ENCODE data around the gene THBD. TPM values are rescaled to one million over a fixed set of nuclear protein-coding genes. Genes with fewer than 3 reads are reported as not detected.

Gene THBD
- total and polyA plus RNA-seq, 2 experiments from 2014 or later, result 0.10 to 0.97 TPM

GRCh38 chr20:23096986-23097520 lies 47.6 kb upstream of the THBD start:
- H3K9me3 Mint-ChIP-seq, result no peaks in the 10 kb centered on the region
- Histone ChIP-seq H4K20me1 (replicated peaks; ENCODE audit: insufficient read depth) (no peaks in the 10 kb centered on the region), H3K27ac (ENCODE audit: low read depth) (no peak overlapping the region), H3K4me2 (no peak overlapping the region), H3K4me1 (ENCODE audit: insufficient read depth) (no peaks in the 10 kb centered on the region), H2AFZ (no peak overlapping the region), H3K9me2 (ENCODE audit: insufficient read depth) (no peaks in the 10 kb centered on the region), H3K36me3 (ENCODE audit: insufficient read depth) (no peaks in the 10 kb centered on the region), H3K4me3 (no peak overlapping the region), H3F3A (replicated peaks; ENCODE audit: low read depth) (no peaks in the 10 kb centered on the region), H3K79me2 (replicated peaks; ENCODE audit: insufficient read depth) (no peaks in the 10 kb centered on the region), H3K27me3 (ENCODE audit: insufficient read depth) (no peaks in the 10 kb centered on the region)
- DNase-seq (ENCODE audit: low spot score) (no peak), ATAC-seq (no peak)
- H3K4me3 Mint-ChIP-seq, result no peak overlapping the region
- TF ChIP-seq, protein P1, sequence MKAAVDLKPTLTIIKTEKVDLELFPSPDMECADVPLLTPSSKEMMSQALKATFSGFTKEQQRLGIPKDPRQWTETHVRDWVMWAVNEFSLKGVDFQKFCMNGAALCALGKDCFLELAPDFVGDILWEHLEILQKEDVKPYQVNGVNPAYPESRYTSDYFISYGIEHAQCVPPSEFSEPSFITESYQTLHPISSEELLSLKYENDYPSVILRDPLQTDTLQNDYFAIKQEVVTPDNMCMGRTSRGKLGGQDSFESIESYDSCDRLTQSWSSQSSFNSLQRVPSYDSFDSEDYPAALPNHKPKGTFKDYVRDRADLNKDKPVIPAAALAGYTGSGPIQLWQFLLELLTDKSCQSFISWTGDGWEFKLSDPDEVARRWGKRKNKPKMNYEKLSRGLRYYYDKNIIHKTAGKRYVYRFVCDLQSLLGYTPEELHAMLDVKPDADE (IDR thresholded peaks at IDR 0.05), result no peak
- TF ChIP-seq CREB1 (CRISPR knock-in tag; IDR thresholded peaks at IDR 0.05; ENCODE audit: low read depth) (no peak), NANOG (IDR thresholded peaks at IDR 0.05; ENCODE audit: borderline replicate concordance) (no peak), POLR2AphosphoS5 (IDR thresholded peaks at IDR 0.05; ENCODE audit: low read depth) (no peak), CTCF (conservative IDR thresholded peaks at IDR 0.05; ENCODE audit: low read depth in 2 of 2) (no peak)
- no peak overlapping the region for H3K27ac Mint-ChIP-seq
- no peaks in the 10 kb centered on the region for H3K36me3 Mint-ChIP-seq (ENCODE audit: low read depth)
- peaks cover 8% of the 10 kb centered on the region for H3K4me1 Mint-ChIP-seq
- peaks cover 2% of the 10 kb centered on the region for H3K27me3 Mint-ChIP-seq (ENCODE audit: insufficient read depth, low read depth, poor library complexity)

DNA sequence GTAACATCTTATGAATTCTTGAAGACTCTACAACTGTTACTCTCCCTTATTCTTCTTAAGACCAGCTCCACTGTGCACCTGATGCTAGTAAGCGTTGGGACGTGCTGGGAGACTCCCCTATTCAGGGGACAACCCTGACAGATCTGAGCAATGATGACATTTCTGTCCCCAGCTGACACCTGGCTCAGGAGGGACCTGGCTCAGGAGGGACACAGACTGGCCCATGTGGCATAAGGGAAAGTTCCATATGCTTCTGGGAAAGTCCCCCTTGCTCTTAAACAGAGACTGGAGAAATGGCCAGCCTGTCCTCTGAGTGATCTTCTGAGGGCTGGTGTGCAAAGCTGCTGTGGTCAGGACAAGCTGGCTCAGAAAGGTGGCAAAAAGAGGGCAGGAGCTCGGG lies 46.6 kb upstream of the THBD start:
- no peaks in the 10 kb centered on the region for H3K36me3 Mint-ChIP-seq (ENCODE audit: low read depth)
- no peaks in the 10 kb centered on the region for H3F3A ChIP-seq (replicated peaks; ENCODE audit: low read depth)
- H3K27me3 Mint-ChIP-seq (ENCODE audit: insufficient read depth, low read depth, poor library complexity), result peaks cover 2% of the 10 kb centered on the region
- H3K79me2 ChIP-seq (replicated peaks; ENCODE audit: insufficient read depth), result no peaks in the 10 kb centered on the region
- H3K4me1 ChIP-seq (ENCODE audit: insufficient read depth), result no peaks in the 10 kb centered on the region
- no peaks in the 10 kb centered on the region for H3K27me3 ChIP-seq (ENCODE audit: insufficient read depth)
- H2AFZ ChIP-seq, result no peak overlapping the region
- H3K9me2 ChIP-seq (ENCODE audit: insufficient read depth), result no peaks in the 10 kb centered on the region
- H3K27ac Mint-ChIP-seq, result no peak overlapping the region
- H3K27ac ChIP-seq (ENCODE audit: low read depth), result no peak overlapping the region
- H3K4me1 Mint-ChIP-seq, result peaks cover 16% of the 10 kb centered on the region
- no peaks in the 10 kb centered on the region for H3K36me3 ChIP-seq (ENCODE audit: insufficient read depth)
- no peaks in the 10 kb centered on the region for H3K9me3 Mint-ChIP-seq
- no peaks in the 10 kb centered on the region for H4K20me1 ChIP-seq (replicated peaks; ENCODE audit: insufficient read depth)
- DNase-seq (ENCODE audit: low spot score) (no peak), ATAC-seq (no peak)
- no peak overlapping the region for H3K4me3 Mint-ChIP-seq
- H3K4me2 ChIP-seq, result no peak overlapping the region
- H3K4me3 ChIP-seq, result no peak overlapping the region
- TF ChIP-seq REST (IDR thresholded peaks at IDR 0.05; ENCODE audit: unreplicated experiment) (no peak), POLR2AphosphoS5 (IDR thresholded peaks at IDR 0.05; ENCODE audit: low read depth) (no peak), EZH2 (IDR thresholded peaks at IDR 0.05; ENCODE audit: low read depth, unreplicated experiment) (no peak), ZNF114 (CRISPR knock-in tag; IDR thresholded peaks at IDR 0.05) (no peak)
- TF ChIP-seq, protein P2, sequence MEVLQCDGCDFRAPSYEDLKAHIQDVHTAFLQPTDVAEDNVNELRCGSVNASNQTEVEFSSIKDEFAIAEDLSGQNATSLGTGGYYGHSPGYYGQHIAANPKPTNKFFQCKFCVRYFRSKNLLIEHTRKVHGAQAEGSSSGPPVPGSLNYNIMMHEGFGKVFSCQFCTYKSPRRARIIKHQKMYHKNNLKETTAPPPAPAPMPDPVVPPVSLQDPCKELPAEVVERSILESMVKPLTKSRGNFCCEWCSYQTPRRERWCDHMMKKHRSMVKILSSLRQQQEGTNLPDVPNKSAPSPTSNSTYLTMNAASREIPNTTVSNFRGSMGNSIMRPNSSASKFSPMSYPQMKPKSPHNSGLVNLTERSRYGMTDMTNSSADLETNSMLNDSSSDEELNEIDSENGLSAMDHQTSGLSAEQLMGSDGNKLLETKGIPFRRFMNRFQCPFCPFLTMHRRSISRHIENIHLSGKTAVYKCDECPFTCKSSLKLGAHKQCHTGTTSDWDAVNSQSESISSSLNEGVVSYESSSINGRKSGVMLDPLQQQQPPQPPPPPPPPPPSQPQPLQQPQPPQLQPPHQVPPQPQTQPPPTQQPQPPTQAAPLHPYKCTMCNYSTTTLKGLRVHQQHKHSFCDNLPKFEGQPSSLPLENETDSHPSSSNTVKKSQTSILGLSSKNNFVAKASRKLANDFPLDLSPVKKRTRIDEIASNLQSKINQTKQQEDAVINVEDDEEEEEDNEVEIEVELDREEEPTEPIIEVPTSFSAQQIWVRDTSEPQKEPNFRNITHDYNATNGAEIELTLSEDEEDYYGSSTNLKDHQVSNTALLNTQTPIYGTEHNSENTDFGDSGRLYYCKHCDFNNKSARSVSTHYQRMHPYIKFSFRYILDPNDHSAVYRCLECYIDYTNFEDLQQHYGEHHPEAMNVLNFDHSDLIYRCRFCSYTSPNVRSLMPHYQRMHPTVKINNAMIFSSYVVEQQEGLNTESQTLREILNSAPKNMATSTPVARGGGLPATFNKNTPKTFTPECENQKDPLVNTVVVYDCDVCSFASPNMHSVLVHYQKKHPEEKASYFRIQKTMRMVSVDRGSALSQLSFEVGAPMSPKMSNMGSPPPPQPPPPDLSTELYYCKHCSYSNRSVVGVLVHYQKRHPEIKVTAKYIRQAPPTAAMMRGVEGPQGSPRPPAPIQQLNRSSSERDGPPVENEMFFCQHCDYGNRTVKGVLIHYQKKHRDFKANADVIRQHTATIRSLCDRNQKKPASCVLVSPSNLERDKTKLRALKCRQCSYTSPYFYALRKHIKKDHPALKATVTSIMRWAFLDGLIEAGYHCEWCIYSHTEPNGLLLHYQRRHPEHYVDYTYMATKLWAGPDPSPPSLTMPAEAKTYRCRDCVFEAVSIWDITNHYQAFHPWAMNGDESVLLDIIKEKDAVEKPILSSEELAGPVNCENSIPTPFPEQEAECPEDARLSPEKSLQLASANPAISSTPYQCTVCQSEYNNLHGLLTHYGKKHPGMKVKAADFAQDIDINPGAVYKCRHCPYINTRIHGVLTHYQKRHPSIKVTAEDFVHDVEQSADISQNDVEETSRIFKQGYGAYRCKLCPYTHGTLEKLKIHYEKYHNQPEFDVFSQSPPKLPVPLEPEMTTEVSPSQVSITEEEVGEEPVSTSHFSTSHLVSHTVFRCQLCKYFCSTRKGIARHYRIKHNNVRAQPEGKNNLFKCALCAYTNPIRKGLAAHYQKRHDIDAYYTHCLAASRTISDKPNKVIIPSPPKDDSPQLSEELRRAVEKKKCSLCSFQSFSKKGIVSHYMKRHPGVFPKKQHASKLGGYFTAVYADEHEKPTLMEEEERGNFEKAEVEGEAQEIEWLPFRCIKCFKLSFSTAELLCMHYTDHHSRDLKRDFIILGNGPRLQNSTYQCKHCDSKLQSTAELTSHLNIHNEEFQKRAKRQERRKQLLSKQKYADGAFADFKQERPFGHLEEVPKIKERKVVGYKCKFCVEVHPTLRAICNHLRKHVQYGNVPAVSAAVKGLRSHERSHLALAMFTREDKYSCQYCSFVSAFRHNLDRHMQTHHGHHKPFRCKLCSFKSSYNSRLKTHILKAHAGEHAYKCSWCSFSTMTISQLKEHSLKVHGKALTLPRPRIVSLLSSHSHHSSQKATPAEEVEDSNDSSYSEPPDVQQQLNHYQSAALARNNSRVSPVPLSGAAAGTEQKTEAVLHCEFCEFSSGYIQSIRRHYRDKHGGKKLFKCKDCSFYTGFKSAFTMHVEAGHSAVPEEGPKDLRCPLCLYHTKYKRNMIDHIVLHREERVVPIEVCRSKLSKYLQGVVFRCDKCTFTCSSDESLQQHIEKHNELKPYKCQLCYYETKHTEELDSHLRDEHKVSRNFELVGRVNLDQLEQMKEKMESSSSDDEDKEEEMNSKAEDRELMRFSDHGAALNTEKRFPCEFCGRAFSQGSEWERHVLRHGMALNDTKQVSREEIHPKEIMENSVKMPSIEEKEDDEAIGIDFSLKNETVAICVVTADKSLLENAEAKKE (CRISPR knock-in tag; IDR thresholded peaks at IDR 0.05), result no peak
